ENCODE data around the gene NHLRC1. TPM values are rescaled to one million over a fixed set of nuclear protein-coding genes. Genes with fewer than 3 reads are reported as not detected.
A peak's percentile ranks its signal among the peaks of the same experiment; 100 is the strongest.

The NHLRC1 gene
- total and polyA plus RNA-seq, 2 experiments from 2014 or later = 1.1 TPM

DNA sequence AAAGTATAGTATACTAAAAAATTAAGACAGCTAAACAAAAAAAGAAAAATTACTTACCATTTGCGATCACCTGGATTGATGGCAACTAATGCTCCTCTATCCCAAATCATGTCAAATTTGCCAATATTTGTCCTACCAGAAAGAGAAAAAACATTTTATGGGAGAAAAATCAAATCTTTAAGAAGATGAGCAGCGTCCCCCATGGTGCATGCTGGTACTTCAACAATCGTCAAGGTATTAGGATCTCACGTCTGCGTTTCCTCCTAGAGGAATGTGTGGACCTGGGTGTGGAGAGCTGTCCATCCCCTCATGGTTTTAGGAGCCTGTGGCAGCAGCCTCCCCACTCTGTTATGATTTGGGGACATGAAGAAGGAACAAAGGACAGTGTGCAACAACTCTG lies 16.4 kb upstream of the NHLRC1 start:
- DNase-seq (ENCODE audit: low spot score) = peak; percentile 13
- no peak overlapping the region for H3K27ac Mint-ChIP-seq
- H3K4me1 ChIP-seq (ENCODE audit: insufficient read depth) = no peaks in the 10 kb centered on the region
- no peak overlapping the region for H3K4me3 Mint-ChIP-seq
- H3K4me1 Mint-ChIP-seq = peaks cover 5% of the 10 kb centered on the region; the same call in 2 of the 3 replicates
- H3K4me3 ChIP-seq = no peak overlapping the region
- no peaks in the 10 kb centered on the region for H4K20me1 ChIP-seq (replicated peaks; ENCODE audit: insufficient read depth)
- no peaks in the 10 kb centered on the region for H3K27me3 Mint-ChIP-seq (ENCODE audit: insufficient read depth, low read depth, poor library complexity)
- H3K36me3 ChIP-seq (ENCODE audit: insufficient read depth) = peaks cover 23% of the 10 kb centered on the region
- no peaks in the 10 kb centered on the region for H3K9me2 ChIP-seq (ENCODE audit: insufficient read depth)
- H3K9me3 Mint-ChIP-seq = no peaks in the 10 kb centered on the region
- H2AFZ ChIP-seq = no peak overlapping the region
- H3K4me2 ChIP-seq = no peak overlapping the region
- ATAC-seq = no peak
- H3K36me3 Mint-ChIP-seq (ENCODE audit: low read depth) = peaks cover 40% of the 10 kb centered on the region
- H3F3A ChIP-seq (replicated peaks; ENCODE audit: low read depth) = no peaks in the 10 kb centered on the region
- no peak overlapping the region for H3K27ac ChIP-seq (ENCODE audit: low read depth)
- TF ChIP-seq, protein P1, sequence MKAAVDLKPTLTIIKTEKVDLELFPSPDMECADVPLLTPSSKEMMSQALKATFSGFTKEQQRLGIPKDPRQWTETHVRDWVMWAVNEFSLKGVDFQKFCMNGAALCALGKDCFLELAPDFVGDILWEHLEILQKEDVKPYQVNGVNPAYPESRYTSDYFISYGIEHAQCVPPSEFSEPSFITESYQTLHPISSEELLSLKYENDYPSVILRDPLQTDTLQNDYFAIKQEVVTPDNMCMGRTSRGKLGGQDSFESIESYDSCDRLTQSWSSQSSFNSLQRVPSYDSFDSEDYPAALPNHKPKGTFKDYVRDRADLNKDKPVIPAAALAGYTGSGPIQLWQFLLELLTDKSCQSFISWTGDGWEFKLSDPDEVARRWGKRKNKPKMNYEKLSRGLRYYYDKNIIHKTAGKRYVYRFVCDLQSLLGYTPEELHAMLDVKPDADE (IDR thresholded peaks at IDR 0.05) = no peak
- TF ChIP-seq, protein P2, sequence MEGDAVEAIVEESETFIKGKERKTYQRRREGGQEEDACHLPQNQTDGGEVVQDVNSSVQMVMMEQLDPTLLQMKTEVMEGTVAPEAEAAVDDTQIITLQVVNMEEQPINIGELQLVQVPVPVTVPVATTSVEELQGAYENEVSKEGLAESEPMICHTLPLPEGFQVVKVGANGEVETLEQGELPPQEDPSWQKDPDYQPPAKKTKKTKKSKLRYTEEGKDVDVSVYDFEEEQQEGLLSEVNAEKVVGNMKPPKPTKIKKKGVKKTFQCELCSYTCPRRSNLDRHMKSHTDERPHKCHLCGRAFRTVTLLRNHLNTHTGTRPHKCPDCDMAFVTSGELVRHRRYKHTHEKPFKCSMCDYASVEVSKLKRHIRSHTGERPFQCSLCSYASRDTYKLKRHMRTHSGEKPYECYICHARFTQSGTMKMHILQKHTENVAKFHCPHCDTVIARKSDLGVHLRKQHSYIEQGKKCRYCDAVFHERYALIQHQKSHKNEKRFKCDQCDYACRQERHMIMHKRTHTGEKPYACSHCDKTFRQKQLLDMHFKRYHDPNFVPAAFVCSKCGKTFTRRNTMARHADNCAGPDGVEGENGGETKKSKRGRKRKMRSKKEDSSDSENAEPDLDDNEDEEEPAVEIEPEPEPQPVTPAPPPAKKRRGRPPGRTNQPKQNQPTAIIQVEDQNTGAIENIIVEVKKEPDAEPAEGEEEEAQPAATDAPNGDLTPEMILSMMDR (conservative IDR thresholded peaks at IDR 0.05; ENCODE audit: low read depth in 2 of 2) = peak; percentile 23 to 49; a peak in 3 of 4 replicates
- no peaks in the 10 kb centered on the region for H3K27me3 ChIP-seq (ENCODE audit: insufficient read depth)
- no peaks in the 10 kb centered on the region for H3K79me2 ChIP-seq (replicated peaks; ENCODE audit: insufficient read depth)

DNA sequence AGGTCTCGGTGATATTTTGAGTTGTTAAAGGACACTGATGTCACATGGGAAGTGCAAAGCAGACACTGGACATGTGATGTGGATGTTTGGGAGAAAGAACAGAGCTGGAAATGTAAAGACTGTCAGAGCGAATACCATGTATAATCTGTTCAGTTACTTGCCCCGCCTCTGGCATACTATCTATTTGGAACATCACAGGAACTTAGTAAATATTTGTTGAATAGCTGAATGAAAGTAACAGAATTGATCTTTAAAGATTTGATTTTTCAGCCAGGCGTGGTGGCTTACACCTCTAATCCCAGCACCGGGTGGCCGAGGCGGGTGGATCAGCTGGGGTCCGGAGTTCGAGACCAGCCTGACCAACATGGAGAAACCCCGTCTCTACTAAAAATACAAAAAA lies 13.8 kb upstream of the NHLRC1 start:
- Histone ChIP-seq H3K79me2 (replicated peaks; ENCODE audit: insufficient read depth) (no peaks in the 10 kb centered on the region), H3K4me1 (ENCODE audit: insufficient read depth) (no peaks in the 10 kb centered on the region), H3F3A (replicated peaks; ENCODE audit: low read depth) (no peaks in the 10 kb centered on the region), H4K20me1 (replicated peaks; ENCODE audit: insufficient read depth) (no peaks in the 10 kb centered on the region), H3K4me3 (no peak overlapping the region), H3K36me3 (ENCODE audit: insufficient read depth) (peaks cover 14% of the 10 kb centered on the region), H3K4me2 (no peak overlapping the region), H3K9me2 (ENCODE audit: insufficient read depth) (no peaks in the 10 kb centered on the region), H2AFZ (no peak overlapping the region), H3K27me3 (ENCODE audit: insufficient read depth) (no peaks in the 10 kb centered on the region), H3K27ac (ENCODE audit: low read depth) (no peak overlapping the region)
- Mint-ChIP-seq H3K4me3 (no peak overlapping the region), H3K27me3 (ENCODE audit: insufficient read depth, low read depth, poor library complexity) (no peaks in the 10 kb centered on the region), H3K36me3 (ENCODE audit: low read depth) (peaks cover 32% of the 10 kb centered on the region), H3K9me3 (no peaks in the 10 kb centered on the region), H3K27ac (no peak overlapping the region), H3K4me1 (no peaks in the 10 kb centered on the region)
- DNase-seq (ENCODE audit: low spot score) (no peak), ATAC-seq (no peak)
- TF ChIP-seq, protein P1 (IDR thresholded peaks at IDR 0.05) = no peak
- TF ChIP-seq ZNF114 (CRISPR knock-in tag; IDR thresholded peaks at IDR 0.05) = no peak
- no peak for TF ChIP-seq EZH2phosphoT487 (IDR thresholded peaks at IDR 0.05; ENCODE audit: unreplicated experiment)
- no peak for TF ChIP-seq CREB1 (CRISPR knock-in tag; IDR thresholded peaks at IDR 0.05; ENCODE audit: low read depth)
- TF ChIP-seq POLR2AphosphoS5 (IDR thresholded peaks at IDR 0.05; ENCODE audit: low read depth) = no peak
- TF ChIP-seq, protein P3, sequence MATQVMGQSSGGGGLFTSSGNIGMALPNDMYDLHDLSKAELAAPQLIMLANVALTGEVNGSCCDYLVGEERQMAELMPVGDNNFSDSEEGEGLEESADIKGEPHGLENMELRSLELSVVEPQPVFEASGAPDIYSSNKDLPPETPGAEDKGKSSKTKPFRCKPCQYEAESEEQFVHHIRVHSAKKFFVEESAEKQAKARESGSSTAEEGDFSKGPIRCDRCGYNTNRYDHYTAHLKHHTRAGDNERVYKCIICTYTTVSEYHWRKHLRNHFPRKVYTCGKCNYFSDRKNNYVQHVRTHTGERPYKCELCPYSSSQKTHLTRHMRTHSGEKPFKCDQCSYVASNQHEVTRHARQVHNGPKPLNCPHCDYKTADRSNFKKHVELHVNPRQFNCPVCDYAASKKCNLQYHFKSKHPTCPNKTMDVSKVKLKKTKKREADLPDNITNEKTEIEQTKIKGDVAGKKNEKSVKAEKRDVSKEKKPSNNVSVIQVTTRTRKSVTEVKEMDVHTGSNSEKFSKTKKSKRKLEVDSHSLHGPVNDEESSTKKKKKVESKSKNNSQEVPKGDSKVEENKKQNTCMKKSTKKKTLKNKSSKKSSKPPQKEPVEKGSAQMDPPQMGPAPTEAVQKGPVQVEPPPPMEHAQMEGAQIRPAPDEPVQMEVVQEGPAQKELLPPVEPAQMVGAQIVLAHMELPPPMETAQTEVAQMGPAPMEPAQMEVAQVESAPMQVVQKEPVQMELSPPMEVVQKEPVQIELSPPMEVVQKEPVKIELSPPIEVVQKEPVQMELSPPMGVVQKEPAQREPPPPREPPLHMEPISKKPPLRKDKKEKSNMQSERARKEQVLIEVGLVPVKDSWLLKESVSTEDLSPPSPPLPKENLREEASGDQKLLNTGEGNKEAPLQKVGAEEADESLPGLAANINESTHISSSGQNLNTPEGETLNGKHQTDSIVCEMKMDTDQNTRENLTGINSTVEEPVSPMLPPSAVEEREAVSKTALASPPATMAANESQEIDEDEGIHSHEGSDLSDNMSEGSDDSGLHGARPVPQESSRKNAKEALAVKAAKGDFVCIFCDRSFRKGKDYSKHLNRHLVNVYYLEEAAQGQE (IDR thresholded peaks at IDR 0.05; ENCODE audit: unreplicated experiment) = no peak
- TF ChIP-seq EZH2 (IDR thresholded peaks at IDR 0.05; ENCODE audit: low read depth, unreplicated experiment) = no peak
- no peak for TF ChIP-seq ZNF331 (CRISPR knock-in tag; IDR thresholded peaks at IDR 0.05; ENCODE audit: low read depth)

All from GM23338 (cell line).